ENCODE data around the gene PLCB3.
"Not testable (repeated sequence)": the region's sequence is repeated elsewhere in the genome, so short reads cannot be mapped to it uniquely, and the experiment has no call there.

Gene PLCB3

DNA sequence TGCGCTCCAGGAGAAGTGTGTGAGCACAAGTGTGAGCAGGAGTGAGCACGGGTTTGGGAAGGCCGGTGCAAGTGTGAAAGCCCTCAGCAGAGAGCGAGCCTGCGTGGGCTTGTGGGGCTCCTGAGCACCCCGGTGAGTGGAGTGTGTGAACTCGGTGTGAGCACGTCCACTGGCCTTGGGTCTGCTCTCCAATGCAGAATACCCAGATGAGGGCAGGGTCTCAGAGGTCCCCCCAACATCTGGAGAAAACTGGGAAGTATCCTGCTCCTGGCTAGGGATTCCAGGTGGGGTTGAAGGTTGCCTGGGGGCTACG, 55.2 kb downstream of the PLCB3 start:
- DNase-seq = no peak

DNA sequence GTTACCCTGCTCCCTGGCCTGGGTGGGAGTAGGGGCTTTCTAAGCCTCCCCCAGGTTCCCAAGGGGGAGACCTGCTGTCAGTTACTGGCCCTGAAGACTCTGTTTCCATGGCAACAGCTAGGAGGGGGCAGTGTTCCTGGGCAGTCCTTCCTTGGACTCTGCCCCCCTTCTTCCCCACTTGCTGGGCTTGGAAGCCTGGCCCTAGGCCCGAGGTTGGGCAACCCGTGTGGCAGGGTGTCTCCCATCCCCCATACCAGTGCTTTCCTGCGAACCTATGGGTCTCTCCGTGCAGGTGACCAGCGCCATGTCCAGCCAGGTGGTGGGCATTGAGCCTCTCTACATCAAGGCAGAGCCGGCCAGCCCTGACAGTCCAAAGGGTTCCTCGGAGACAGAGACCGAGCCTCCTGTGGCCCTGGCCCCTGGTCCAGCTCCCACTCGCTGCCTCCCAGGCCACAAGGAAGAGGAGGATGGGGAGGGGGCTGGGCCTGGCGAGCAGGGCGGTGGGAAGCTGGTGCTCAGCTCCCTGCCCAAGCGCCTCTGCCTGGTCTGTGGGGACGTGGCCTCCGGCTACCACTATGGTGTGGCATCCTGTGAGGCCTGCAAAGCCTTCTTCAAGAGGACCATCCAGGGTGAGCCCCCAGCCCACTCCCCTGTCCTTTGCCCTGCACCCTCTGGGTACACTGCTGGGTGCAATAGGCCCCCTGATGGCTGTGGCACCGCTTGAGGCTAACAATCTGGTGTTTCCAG, 55.7 kb downstream of the PLCB3 start:
- DNase-seq = no peak

GRCh38 chr11:64307795-64308194, 56.5 kb downstream of the PLCB3 start:
- DNase-seq = not testable (repeated sequence)

GRCh38 chr11:64312947-64313346, 61.6 kb downstream of the PLCB3 start:
- DNase-seq = no peak

GRCh38 chr11:64313491-64314145, 62.3 kb downstream of the PLCB3 start:
- no peak for DNase-seq

GRCh38 chr11:64314146-64314804, 62.9 kb downstream of the PLCB3 start:
- DNase-seq = no peak

GRCh38 chr11:64314805-64315561, 63.7 kb downstream of the PLCB3 start:
- DNase-seq = no peak

DNA sequence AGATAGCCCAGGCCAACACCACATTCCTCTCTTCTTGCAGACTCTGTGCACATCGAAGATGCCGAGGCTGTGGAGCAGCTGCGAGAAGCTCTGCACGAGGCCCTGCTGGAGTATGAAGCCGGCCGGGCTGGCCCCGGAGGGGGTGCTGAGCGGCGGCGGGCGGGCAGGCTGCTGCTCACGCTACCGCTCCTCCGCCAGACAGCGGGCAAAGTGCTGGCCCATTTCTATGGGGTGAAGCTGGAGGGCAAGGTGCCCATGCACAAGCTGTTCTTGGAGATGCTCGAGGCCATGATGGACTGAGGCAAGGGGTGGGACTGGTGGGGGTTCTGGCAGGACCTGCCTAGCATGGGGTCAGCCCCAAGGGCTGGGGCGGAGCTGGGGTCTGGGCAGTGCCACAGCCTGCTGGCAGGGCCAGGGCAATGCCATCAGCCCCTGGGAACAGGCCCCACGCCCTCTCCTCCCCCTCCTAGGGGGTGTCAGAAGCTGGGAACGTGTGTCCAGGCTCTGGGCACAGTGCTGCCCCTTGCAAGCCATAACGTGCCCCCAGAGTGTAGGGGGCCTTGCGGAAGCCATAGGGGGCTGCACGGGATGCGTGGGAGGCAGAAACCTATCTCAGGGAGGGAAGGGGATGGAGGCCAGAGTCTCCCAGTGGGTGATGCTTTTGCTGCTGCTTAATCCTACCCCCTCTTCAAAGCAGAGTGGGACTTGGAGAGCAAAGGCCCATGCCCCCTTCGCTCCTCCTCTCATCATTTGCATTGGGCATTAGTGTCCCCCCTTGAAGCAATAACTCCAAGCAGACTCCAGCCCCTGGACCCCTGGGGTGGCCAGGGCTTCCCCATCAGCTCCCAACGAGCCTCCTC, 64.6 kb downstream of the PLCB3 start:
- DNase-seq = not testable (repeated sequence)

GRCh38 chr11:64316672-64317324, 65.5 kb downstream of the PLCB3 start:
- peak; percentile 37 for DNase-seq

GRCh38 chr11:64317325-64317960, 66.1 kb downstream of the PLCB3 start, which contains the start of gene TRMT112:
Gene TRMT112 (minus strand): TSS chr11:64317559. CDS start chr11:64317526, 33 bp downstream.
- peak; percentile 97 for DNase-seq

- DNase-seq = peak; percentile 90
Observed at GRCh38 chr11:64317961-64318765, 66.8 kb downstream of the PLCB3 start, which contains the start of gene PRDX5. Gene PRDX5 (plus strand): TSS chr11:64318121. CDS start chr11:64318216, 95 bp downstream.

Measured in effector CD4-positive, alpha-beta T cell (primary cell).